Mesodermal cell (in vitro differentiated cells): ENCODE data around the gene SLC4A1.
A peak's percentile ranks its signal among the peaks of the same experiment; 100 is the strongest.

Source experiments
- H3K27ac ChIP-seq: 2 replicates; pipeline ENCODE4 v1.7.0; 2013; ENCODE audit warnings: mild to moderate bottlenecking, low read depth, low read length, moderate library complexity; ENCODE audit not compliant: severe bottlenecking
- H3K36me3 ChIP-seq: 2 replicates; pipeline ENCODE4 v1.7.1; 2013; ENCODE audit warnings: mild to moderate bottlenecking, low read length, moderate library complexity; ENCODE audit not compliant: control insufficient read depth, insufficient read depth
- H3K4me1 ChIP-seq: one replicate; pipeline ENCODE4 v1.7.1; 2013; ENCODE audit warnings: mild to moderate bottlenecking, low read length; ENCODE audit not compliant: insufficient read depth, control insufficient read depth, poor library complexity, severe bottlenecking
- H3K4me3 ChIP-seq: 2 replicates; pipeline ENCODE4 v1.7.0; 2013; ENCODE audit warnings: low read length, control low read depth, mild to moderate bottlenecking; ENCODE audit not compliant: insufficient read depth, poor library complexity, severe bottlenecking; ENCODE audit errors: extremely low read depth
- H3K9me3 ChIP-seq: 2 replicates; pipeline ENCODE4 v1.7.1; 2013; ENCODE audit warnings: mild to moderate bottlenecking, low read length, moderate library complexity; ENCODE audit not compliant: control insufficient read depth
- WGBS, 2 experiments: methylation state at CpG; one replicate each; pipeline ENCODE4 v1.1.5; 2013; ENCODE audit warnings: missing lambda C conversion rate in 2 of 2; ENCODE audit not compliant: insufficient coverage in 2 of 2; 5-methylcytosine and 5-hydroxymethylcytosine counted together

Gene SLC4A1

GRCh38 chr17:44236444-44236991, 31.4 kb downstream of the SLC4A1 start:
- no peak overlapping the region for H3K27ac ChIP-seq
- H3K4me3 ChIP-seq = no peak overlapping the region
- H3K36me3 ChIP-seq = no peaks in the 10 kb centered on the region
- no peaks in the 10 kb centered on the region for H3K9me3 ChIP-seq
- H3K4me1 ChIP-seq = no peaks in the 10 kb centered on the region
- 86 to 90% methylated on average over 2 to 3 of the region's 5 CpGs for WGBS, 2 experiments

- no peak overlapping the region for H3K4me3 ChIP-seq
- H3K36me3 ChIP-seq = no peaks in the 10 kb centered on the region
- 68 to 70% methylated on average over 4 to 5 of the region's 5 CpGs for WGBS, 2 experiments
- H3K27ac ChIP-seq = no peak overlapping the region
- no peaks in the 10 kb centered on the region for H3K4me1 ChIP-seq
- no peaks in the 10 kb centered on the region for H3K9me3 ChIP-seq
Measured at GRCh38 chr17:44235583-44235936, 32.4 kb downstream of the SLC4A1 start.

GRCh38 chr17:44233582-44233981, 34.4 kb downstream of the SLC4A1 start:
- no peaks in the 10 kb centered on the region for H3K4me1 ChIP-seq
- no peaks in the 10 kb centered on the region for H3K36me3 ChIP-seq
- H3K27ac ChIP-seq = no peak overlapping the region
- WGBS, 2 experiments = 88% methylated on average over 3 of the region's 5 CpGs; no CpG with 5 or more reads in 1 of the 2 experiments
- H3K4me3 ChIP-seq = no peak overlapping the region
- no peaks in the 10 kb centered on the region for H3K9me3 ChIP-seq

- WGBS, 2 experiments = 96 to 100% methylated on average over 2 to 3 of the region's 7 CpGs
- no peak overlapping the region for H3K4me3 ChIP-seq
- H3K36me3 ChIP-seq = no peaks in the 10 kb centered on the region
- H3K27ac ChIP-seq = no peak overlapping the region
- no peaks in the 10 kb centered on the region for H3K4me1 ChIP-seq
- H3K9me3 ChIP-seq = no peaks in the 10 kb centered on the region
Measured at GRCh38 chr17:44232061-44232460, 35.9 kb downstream of the SLC4A1 start.

- H3K4me1 ChIP-seq = no peaks in the 10 kb centered on the region
- H3K36me3 ChIP-seq = no peaks in the 10 kb centered on the region
- H3K4me3 ChIP-seq = no peak overlapping the region
- no peak overlapping the region for H3K27ac ChIP-seq
- no peaks in the 10 kb centered on the region for H3K9me3 ChIP-seq
- 84 to 94% methylated on average over 8 to 9 of the region's 9 CpGs for WGBS, 2 experiments
Measured at GRCh38 chr17:44230140-44230539, 37.8 kb downstream of the SLC4A1 start.

GRCh38 chr17:44229090-44229489, 38.8 kb downstream of the SLC4A1 start:
- Histone ChIP-seq H3K4me3 (no peak overlapping the region), H3K4me1 (no peaks in the 10 kb centered on the region), H3K9me3 (no peaks in the 10 kb centered on the region), H3K27ac (no peak overlapping the region), H3K36me3 (no peaks in the 10 kb centered on the region)
- WGBS, 2 experiments = 90 to 92% methylated on average over 6 of the region's 6 CpGs

- H3K4me1 ChIP-seq = no peaks in the 10 kb centered on the region
- H3K9me3 ChIP-seq = no peaks in the 10 kb centered on the region
- H3K27ac ChIP-seq = no peak overlapping the region
- WGBS, 2 experiments = 86 to 93% methylated on average over 4 to 6 of the region's 7 CpGs
- H3K4me3 ChIP-seq = no peak overlapping the region
- H3K36me3 ChIP-seq = no peaks in the 10 kb centered on the region
Measured at GRCh38 chr17:44223541-44224071, 44.3 kb downstream of the SLC4A1 start.

GRCh38 chr17:44222112-44222869, 45.6 kb downstream of the SLC4A1 start:
- peak overlapping the region; percentile 77 for H3K27ac ChIP-seq
- H3K4me3 ChIP-seq = peak overlapping the region; percentile 72
- peaks cover 2% of the 10 kb centered on the region for H3K36me3 ChIP-seq
- no peaks in the 10 kb centered on the region for H3K9me3 ChIP-seq
- H3K4me1 ChIP-seq = peaks cover 8% of the 10 kb centered on the region
- WGBS, 2 experiments = 2 to 3% methylated on average over 31 to 34 of the region's 36 CpGs

GRCh38 chr17:44221862-44222111, 46.1 kb downstream of the SLC4A1 start:
- H3K36me3 ChIP-seq = peaks cover 7% of the 10 kb centered on the region
- peak overlapping the region; percentile 72 for H3K4me3 ChIP-seq
- no peaks in the 10 kb centered on the region for H3K9me3 ChIP-seq
- 0% methylated on average over 9 to 13 of the region's 17 CpGs for WGBS, 2 experiments
- peak overlapping the region; percentile 77 for H3K27ac ChIP-seq
- H3K4me1 ChIP-seq = peaks cover 8% of the 10 kb centered on the region

- Histone ChIP-seq H3K9me3 (no peaks in the 10 kb centered on the region), H3K27ac (peak overlapping the region; percentile 77)
- WGBS, 2 experiments = 0 to 1% methylated on average over 37 to 43 of the region's 54 CpGs
Measured at GRCh38 chr17:44221084-44221861, 46.7 kb downstream of the SLC4A1 start.

More at GRCh38 chr17:44221084-44221861, 46.7 kb downstream of the SLC4A1 start:
- peak overlapping the region; percentile 72 for H3K4me3 ChIP-seq
- H3K4me1 ChIP-seq = peaks cover 8% of the 10 kb centered on the region
- peaks cover 12% of the 10 kb centered on the region for H3K36me3 ChIP-seq
